Mesenchymal stem cell (in vitro differentiated cells and primary cell): ENCODE measurements around the gene NTF3.

Experiments used
- DNase-seq: peaks from one replicate; pipeline ENCODE4 v3.0.0-alpha.2; 2013
- H2AFZ ChIP-seq: one replicate; pipeline ENCODE4 v1.6.1; 2013; ENCODE audit warnings: low read depth, mild to moderate bottlenecking, control low read depth, inconsistent platforms, low read length, moderate library complexity
- H2AK5ac ChIP-seq: 2 replicates; pipeline ENCODE4 v1.6.1; 2013; ENCODE audit warnings: low read length, moderate library complexity, mild to moderate bottlenecking, inconsistent platforms; ENCODE audit not compliant: severe bottlenecking
- H2BK120ac ChIP-seq: one replicate; pipeline ENCODE4 v1.6.1; 2013; ENCODE audit warnings: low read depth, mild to moderate bottlenecking, inconsistent platforms, low read length, moderate library complexity
- H2BK12ac ChIP-seq, 2 experiments: one replicate each; pipeline ENCODE4 v1.6.1; 2013; ENCODE audit warnings: inconsistent platforms in 2 of 2, low read length in 2 of 2, mild to moderate bottlenecking in 2 of 2, moderate library complexity in 2 of 2, control low read depth in 1 of 2
- H2BK15ac ChIP-seq: one replicate; pipeline ENCODE4 v1.6.1; 2013; ENCODE audit warnings: mild to moderate bottlenecking, low read depth, inconsistent platforms; ENCODE audit not compliant: poor library complexity, severe bottlenecking
- H2BK5ac ChIP-seq: 2 replicates; pipeline ENCODE4 v1.6.1; 2013; ENCODE audit warnings: low read depth, mild to moderate bottlenecking, low read length, control low read depth, inconsistent platforms; ENCODE audit not compliant: poor library complexity, severe bottlenecking
- H3K14ac ChIP-seq, 2 experiments: one replicate each; pipeline ENCODE4 v1.6.1; 2013; ENCODE audit warnings: inconsistent platforms in 2 of 2, low read length in 2 of 2, control low read depth in 1 of 2, mild to moderate bottlenecking in 1 of 2, moderate library complexity in 1 of 2
- H3K18ac ChIP-seq, 2 experiments: one replicate each; pipeline ENCODE4 v1.6.1; 2013; ENCODE audit warnings: inconsistent platforms in 2 of 2, low read length in 2 of 2, control low read depth in 1 of 2, low read depth in 1 of 2, mild to moderate bottlenecking in 1 of 2
- H3K23ac ChIP-seq, 2 experiments: one replicate each; pipeline ENCODE4 v1.6.1; 2013; ENCODE audit warnings: inconsistent platforms in 2 of 2, low read length in 2 of 2, mild to moderate bottlenecking in 2 of 2, moderate library complexity in 2 of 2, control low read depth in 1 of 2
- H3K27ac ChIP-seq: 2 replicates; pipeline ENCODE4 v1.5.1; 2013; ENCODE audit warnings: mild to moderate bottlenecking, moderate library complexity, low read length, control low read depth, inconsistent platforms; ENCODE audit not compliant: poor library complexity, severe bottlenecking
- H3K27me3 ChIP-seq, 2 experiments: 2 replicates each; pipeline versions ENCODE4 v1.6.1 to v1.7.0; 2013; ENCODE audit warnings: low read length in 2 of 2, mild to moderate bottlenecking in 2 of 2, moderate library complexity in 2 of 2, control low read depth in 1 of 2, inconsistent platforms in 1 of 2; ENCODE audit not compliant: control insufficient read depth in 1 of 2, insufficient read depth in 1 of 2
- H3K36me3 ChIP-seq, 2 experiments: 2 replicates each; pipeline versions ENCODE4 v1.6.1 to v1.7.0; 2013; ENCODE audit warnings: low read length in 2 of 2, control low read depth in 1 of 2, inconsistent platforms in 1 of 2, low read depth in 1 of 2, mild to moderate bottlenecking in 1 of 2; ENCODE audit not compliant: insufficient read depth in 2 of 2, control insufficient read depth in 1 of 2
- H3K4ac ChIP-seq, 2 experiments: one replicate each; pipeline ENCODE4 v1.6.1; 2013; ENCODE audit warnings: inconsistent platforms in 2 of 2, low read length in 2 of 2, mild to moderate bottlenecking in 2 of 2, moderate library complexity in 2 of 2, control low read depth in 1 of 2, low read depth in 1 of 2
- H3K4me1 ChIP-seq: 2 replicates; pipeline ENCODE4 v1.6.1; 2013; ENCODE audit warnings: low read depth, low read length, control low read depth; ENCODE audit not compliant: control insufficient read depth, insufficient read depth
- H3K4me2 ChIP-seq: 2 replicates; pipeline ENCODE4 v1.6.1; 2013; ENCODE audit warnings: low read length, mild to moderate bottlenecking, inconsistent platforms; ENCODE audit not compliant: poor library complexity, severe bottlenecking
- H3K4me3 ChIP-seq, 2 experiments: 2 replicates each; pipeline versions ENCODE4 v1.5.1 to v1.7.0; 2013; ENCODE audit warnings: low read length in 2 of 2, mild to moderate bottlenecking in 2 of 2, control low read depth in 1 of 2, low read depth in 1 of 2; ENCODE audit not compliant: insufficient read depth in 1 of 2
- H3K79me1 ChIP-seq: replicated peaks from 2 replicates; pipeline ENCODE4 v1.6.1; 2013; ENCODE audit warnings: mild to moderate bottlenecking, control low read depth, low read length, inconsistent platforms; ENCODE audit not compliant: poor library complexity, severe bottlenecking
- H3K9ac ChIP-seq: 2 replicates; pipeline ENCODE4 v1.7.0; 2013; ENCODE audit warnings: mild to moderate bottlenecking, low read length, moderate library complexity
- H3K9me3 ChIP-seq: 2 replicates; pipeline ENCODE4 v1.7.0; 2013; ENCODE audit warnings: mild to moderate bottlenecking, low read length; ENCODE audit not compliant: control insufficient read depth
- H4K8ac ChIP-seq: one replicate; pipeline ENCODE4 v1.6.1; 2013; ENCODE audit warnings: inconsistent platforms, mild to moderate bottlenecking, low read length, moderate library complexity
- H4K91ac ChIP-seq: one replicate; pipeline ENCODE4 v1.6.1; 2013; ENCODE audit warnings: mild to moderate bottlenecking, low read length, inconsistent platforms
- WGBS: methylation state at CpG from one replicate; pipeline ENCODE4 v1.1.7; 2013; ENCODE audit warnings: mixed read lengths; 5-methylcytosine and 5-hydroxymethylcytosine counted together

Gene NTF3

DNA sequence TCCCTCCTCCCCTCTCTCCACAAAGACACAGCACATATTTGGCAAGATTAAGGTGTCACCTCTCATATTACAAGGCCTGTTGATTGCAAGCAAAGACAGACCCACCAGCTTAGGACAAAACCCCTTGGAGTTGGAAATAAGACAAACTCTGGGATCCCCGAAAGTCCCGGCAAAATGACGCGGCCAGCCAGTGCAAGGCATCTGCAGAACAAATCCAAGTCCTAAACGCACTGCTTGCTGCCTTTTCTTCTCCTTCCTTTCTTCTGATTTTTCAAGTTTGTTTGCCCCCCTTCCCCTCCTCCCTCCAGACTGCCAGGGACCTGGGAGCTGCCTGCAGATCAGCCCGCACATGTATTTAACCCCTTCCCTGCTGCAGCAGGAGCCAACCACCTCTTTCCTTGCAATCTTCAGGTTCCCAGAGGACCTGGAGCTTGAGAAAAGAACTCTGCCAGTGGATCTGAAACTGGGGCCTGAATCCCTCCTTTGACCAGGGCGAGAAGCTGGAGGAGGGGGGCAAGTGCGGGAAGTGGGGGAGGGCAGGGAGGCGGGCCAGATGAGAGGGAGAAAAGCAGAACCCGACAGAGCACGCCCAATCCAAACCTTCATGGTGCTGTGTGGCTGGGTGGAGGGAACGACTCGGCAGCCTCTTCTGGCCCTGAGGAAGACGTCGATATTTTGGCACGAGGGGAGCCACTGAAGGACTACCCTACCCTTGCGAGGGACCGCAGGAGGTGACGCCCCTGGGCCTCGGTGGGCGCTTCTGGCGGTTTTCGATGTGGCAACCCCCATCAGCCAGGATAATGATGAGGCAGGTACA lies 2.0 kb upstream of the NTF3 start:
- Histone ChIP-seq H3K4ac (no peak overlapping the region), H4K8ac (no peak overlapping the region), H3K4me3 (no peak overlapping the region), H3K27ac (no peak overlapping the region), H2BK5ac (no peak overlapping the region), H3K27me3 (peaks cover 90% of the 10 kb centered on the region in 2 experiments), H3K9ac (no peak overlapping the region), H3K18ac (no peak overlapping the region), H2AFZ (no peak overlapping the region), H3K23ac (no peak overlapping the region), H3K14ac (no peak overlapping the region), H4K91ac (peak overlapping the region; percentile 54), H2BK15ac (no peak overlapping the region), H3K9me3 (no peaks in the 10 kb centered on the region), H3K4me1 (peaks cover 32% of the 10 kb centered on the region), H2BK12ac (no peak overlapping the region), H3K79me1 (no peaks in the 10 kb centered on the region), H3K36me3 (no peaks in the 10 kb centered on the region), H3K4me2 (no peak overlapping the region), H2BK120ac (no peak overlapping the region), H2AK5ac (no peak overlapping the region)
- DNase-seq: peak; percentile 16
- 5% methylated on average over 22 of the region's 23 CpGs for WGBS

DNA sequence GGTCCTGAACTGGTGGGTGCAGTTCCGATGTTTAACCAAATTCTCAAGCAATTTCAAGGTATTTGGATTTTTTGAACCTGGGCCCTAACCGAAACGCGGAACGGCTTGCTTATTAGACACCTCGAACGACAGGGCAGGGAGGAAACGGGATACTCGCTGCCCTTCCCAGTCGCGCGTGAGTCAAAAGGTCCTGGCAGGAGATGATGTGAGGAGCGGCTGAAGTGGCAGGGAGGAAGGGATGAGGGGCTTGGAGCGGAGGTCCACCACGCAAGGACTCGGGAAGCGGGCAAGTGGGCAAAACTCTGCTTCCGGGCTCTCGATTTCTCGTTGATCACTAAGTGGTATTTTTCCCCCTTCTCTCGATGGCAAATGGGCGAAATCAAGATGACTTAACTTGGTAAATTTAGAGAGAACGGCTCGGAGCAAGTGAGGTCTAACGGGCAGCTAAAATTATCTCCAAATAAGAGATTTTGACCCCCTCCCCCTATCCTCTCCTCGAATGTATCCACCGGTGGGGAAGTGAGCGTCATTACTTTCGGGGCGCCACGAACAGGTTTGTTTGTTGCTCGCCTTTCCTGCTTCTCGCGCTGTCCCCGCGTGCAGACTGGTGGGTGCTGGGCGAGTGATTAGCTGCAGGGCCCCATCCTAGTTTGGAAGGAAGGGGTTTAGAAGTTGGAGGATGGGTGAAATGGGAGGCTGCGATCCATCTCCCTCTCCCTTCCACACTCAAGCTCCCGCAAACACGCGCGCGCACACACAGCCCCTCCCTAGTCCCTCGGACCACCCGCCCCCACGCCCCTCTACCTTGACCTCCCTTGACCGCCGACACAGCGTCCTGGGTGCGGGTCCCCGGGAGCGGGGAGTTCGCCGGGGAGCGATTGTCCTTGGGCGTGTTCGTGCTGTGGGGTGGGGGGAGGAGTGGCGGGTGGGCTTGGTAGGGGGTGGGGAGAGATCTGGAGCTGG lies 986 bp upstream of the NTF3 start:
- no peak overlapping the region for H3K4ac ChIP-seq
- H3K4me2 ChIP-seq: peak overlapping the region; percentile 70
- H2BK5ac ChIP-seq: no peak overlapping the region
- no peak overlapping the region for H2AFZ ChIP-seq
- DNase-seq: peak; percentile 25
- no peak overlapping the region for H2BK12ac ChIP-seq
- no peak overlapping the region for H2BK15ac ChIP-seq
- H2AK5ac ChIP-seq: no peak overlapping the region
- H4K91ac ChIP-seq: no peak overlapping the region
- H3K27ac ChIP-seq: no peak overlapping the region
- H3K23ac ChIP-seq: no peak overlapping the region
- no peak overlapping the region for H3K18ac ChIP-seq
- H3K14ac ChIP-seq: peak overlapping the region in 1 of 2 experiments; percentile 26
- peak overlapping the region; percentile 20 to 73 for H3K4me3 ChIP-seq
- peak overlapping the region; percentile 50 for H2BK120ac ChIP-seq
- no peaks in the 10 kb centered on the region for H3K36me3 ChIP-seq
- H3K9me3 ChIP-seq: no peaks in the 10 kb centered on the region
- peaks cover 32% of the 10 kb centered on the region for H3K4me1 ChIP-seq
- WGBS: 2% methylated on average over 36 of the region's 58 CpGs
- no peaks in the 10 kb centered on the region for H3K79me1 ChIP-seq
- peak overlapping the region; percentile 56 for H3K9ac ChIP-seq
- H4K8ac ChIP-seq: peak overlapping the region; percentile 73
- H3K27me3 ChIP-seq: peaks cover 90% of the 10 kb centered on the region in 2 experiments

DNA sequence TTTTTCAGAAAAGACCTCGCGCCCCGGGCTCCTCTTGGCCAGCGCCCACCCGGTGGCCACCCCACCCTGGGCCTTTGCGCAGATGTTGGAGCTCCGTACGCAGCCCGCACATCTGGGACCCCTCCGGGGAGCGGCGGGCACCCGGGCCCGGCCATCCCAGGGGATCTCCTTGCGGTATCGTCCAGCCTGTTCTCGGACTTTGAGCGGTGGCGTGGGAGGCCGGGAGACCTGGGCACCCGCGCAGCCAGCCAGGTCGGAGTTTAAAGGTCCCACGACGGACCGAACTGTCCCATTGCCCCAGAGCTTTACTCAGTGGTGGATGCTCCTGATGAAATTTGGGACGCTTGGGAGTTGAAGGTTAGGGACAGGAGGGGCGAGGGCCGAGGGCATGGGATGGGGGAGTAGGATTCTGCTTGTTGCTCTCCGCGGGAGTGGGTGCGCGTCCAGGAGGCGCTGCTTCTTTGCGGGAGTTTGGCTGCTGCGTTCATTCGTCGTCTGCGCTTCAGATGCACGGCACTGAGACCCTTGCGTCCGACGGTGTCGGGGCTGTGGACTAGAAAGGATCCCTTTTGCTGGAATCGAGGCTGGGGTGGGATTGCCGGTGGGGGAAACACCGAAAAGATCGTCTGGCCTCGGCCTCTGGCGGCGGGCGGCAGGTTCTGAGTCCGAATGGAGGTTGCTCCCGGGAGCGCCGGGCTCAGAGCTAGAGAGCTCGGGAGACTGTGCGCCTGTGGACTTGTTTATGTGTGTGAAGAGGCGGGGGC lies 1.4 kb downstream of the NTF3 start:
- no peak overlapping the region for H2BK120ac ChIP-seq
- no peak overlapping the region for H4K91ac ChIP-seq
- no peak overlapping the region for H4K8ac ChIP-seq
- no peaks in the 10 kb centered on the region for H3K36me3 ChIP-seq
- H3K9me3 ChIP-seq: no peaks in the 10 kb centered on the region
- H3K9ac ChIP-seq: peak overlapping the region; percentile 63
- no peaks in the 10 kb centered on the region for H3K79me1 ChIP-seq
- H2BK5ac ChIP-seq: no peak overlapping the region
- 1% methylated on average over 59 of the region's 59 CpGs for WGBS
- peak overlapping the region; percentile 52 to 77 for H3K4me3 ChIP-seq
- peaks cover 32% of the 10 kb centered on the region for H3K4me1 ChIP-seq
- peak overlapping the region in 1 of 2 experiments; percentile 56 for H3K23ac ChIP-seq
- H2AK5ac ChIP-seq: no peak overlapping the region
- peak overlapping the region in 1 of 2 experiments; percentile 48 for H3K18ac ChIP-seq
- H3K27ac ChIP-seq: no peak overlapping the region
- peak overlapping the region; percentile 55 for H2AFZ ChIP-seq
- peak overlapping the region; percentile 64 for H3K4me2 ChIP-seq
- H2BK15ac ChIP-seq: no peak overlapping the region
- DNase-seq: peak; percentile 32
- no peak overlapping the region for H3K4ac ChIP-seq
- H2BK12ac ChIP-seq: no peak overlapping the region
- peaks cover 87 to 92% of the 10 kb centered on the region in 2 experiments for H3K27me3 ChIP-seq
- peak overlapping the region in 1 of 2 experiments; percentile 12 for H3K14ac ChIP-seq
